Measurements from ENCODE around the gene ZNF473. TPM values are rescaled to one million over a fixed set of nuclear protein-coding genes. Genes with fewer than 3 reads are reported as not detected.

The ZNF473 gene
- 8.1 and 8.7 TPM in 2 replicates for total RNA-seq
- 3.0 and 3.8 TPM in 2 replicates for polyA plus RNA-seq
- polyA plus RNA-seq (2011; cell fraction: cytosol; rRNA removed), result 4.0 and 4.1 TPM in 2 replicates
- polyA plus RNA-seq (2011; cell fraction: nucleus; rRNA removed), result 7.0 and 8.0 TPM in 2 replicates
- polyA plus RNA-seq (2012), result 4.5 and 4.6 TPM in 2 replicates
- polyA minus RNA-seq, result 8.0 and 11.0 TPM in 2 replicates
- polyA minus RNA-seq (2011; cell fraction: cytosol; rRNA and poly(A)+ RNA removed), result 8.2 TPM
- 4.0 and 6.4 TPM in 2 replicates for polyA minus RNA-seq (2011; cell fraction: nucleus; rRNA and poly(A)+ RNA removed)
- percentile 51 among the genes with signal in this experiment for Bru-seq, nascent RNA
- percentile 44 among the genes with signal in this experiment for BruChase-seq, experiment 1, labeled RNA remaining after a 6-hour chase
- percentile 52 among the genes with signal in this experiment for BruChase-seq, experiment 2, labeled RNA remaining after a 2-hour chase
- long read RNA-seq, full-length matches to known transcripts, result 17 of 21 reads
- long read RNA-seq, partial matches to known transcripts, result 0 of 21 reads
- long read RNA-seq, other reads (novel, unspliced or antisense), result 4 of 21 reads

DNA sequence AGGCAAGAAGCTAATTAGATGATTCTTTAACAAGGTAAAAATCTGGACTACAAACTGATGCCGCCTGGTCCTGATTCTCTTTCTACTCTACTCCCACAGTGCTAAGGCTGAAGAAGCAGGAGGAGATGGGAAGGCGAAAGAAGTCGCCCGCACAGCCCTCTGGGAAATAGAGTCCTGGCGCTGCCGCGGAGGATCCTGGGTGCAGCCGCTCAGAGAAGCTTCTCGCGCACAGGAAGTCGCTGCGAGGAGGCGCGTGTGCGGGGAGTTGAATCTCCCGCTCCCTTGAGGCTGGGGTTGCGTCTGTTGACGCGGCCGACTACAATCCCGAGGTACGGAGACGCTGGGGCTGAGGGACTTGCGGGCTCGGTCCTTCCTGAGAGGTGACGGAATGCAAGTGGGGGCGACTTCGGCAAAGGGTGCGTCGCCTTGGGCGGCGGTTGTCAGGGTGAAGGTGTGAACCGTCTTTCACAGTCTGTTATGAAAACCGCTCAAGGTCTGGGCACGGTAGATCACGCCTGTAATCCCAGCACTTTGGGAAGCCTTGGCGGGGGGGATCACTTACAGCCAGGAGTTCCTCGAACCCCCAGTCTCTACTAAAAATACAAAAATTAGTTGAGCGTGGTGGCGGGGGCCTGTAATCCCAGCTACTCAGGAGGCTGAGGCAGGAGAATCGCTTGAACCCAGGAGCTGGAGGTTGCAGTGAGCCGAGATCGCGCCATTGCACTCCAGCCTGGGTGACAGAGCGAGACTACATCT is at the start of gene ZNF473:
TSS of gene ZNF473 (plus strand) at position 212 of the 756 bp plus-strand sequence. CDS start 5,078 bp downstream, outside the sequence.
- Histone ChIP-seq H3K27ac (ENCODE audit: insufficient read depth, low read depth, low read length) (peak within 1 kb of the TSS; percentile 92), H3K4me2 (ENCODE audit: insufficient read depth, low read length) (peak within 1 kb of the TSS; percentile 64), H3K4me3 (replicated peaks in 1 of 3; ENCODE audit: insufficient read depth in 1 of 3, low read depth in 1 of 3, low read length in 3 of 3) (peak within 1 kb of the TSS; percentile 60 to 82 (median 82)), H3K79me2 (ENCODE audit: control insufficient read depth, insufficient read depth, low read length) (peaks cover 36% of the 10 kb centered on the region), H3K9ac (replicated peaks; ENCODE audit: extremely low read depth, insufficient read depth, low read length) (peak within 1 kb of the TSS; percentile 85), H4K20me1 (replicated peaks; ENCODE audit: control insufficient read depth, extremely low read depth, insufficient read depth, low read length) (no peaks in the 10 kb centered on the region), H3K36me3 (ENCODE audit: control insufficient read depth in 2 of 2, extremely low read depth in 1 of 2, insufficient read depth in 2 of 2, low read length in 2 of 2) (peaks cover 0 to 4% of the 10 kb centered on the region in 2 experiments), H2AFZ (ENCODE audit: low read depth, low read length) (peak within 1 kb of the TSS; percentile 97), H3K4me1 (ENCODE audit: control insufficient read depth, extremely low read depth, insufficient read depth, low read length) (peaks cover 7% of the 10 kb centered on the region), H3K9me3 (replicated peaks; ENCODE audit: control insufficient read depth, insufficient read depth, low read length) (no peaks in the 10 kb centered on the region), H3K27me3 (ENCODE audit: control insufficient read depth in 2 of 2, insufficient read depth in 2 of 2, low read length in 2 of 2) (no peaks in the 10 kb centered on the region), H3K9me1 (replicated peaks; ENCODE audit: control insufficient read depth, extremely low read depth, insufficient read depth, low read length) (no peaks in the 10 kb centered on the region)
- TSS peak; percentile 55 for BruUV-seq (replicated peaks)
- no peak for DNase-seq (ENCODE audit: low read depth, low spot score)
- TF ChIP-seq, protein P1, sequence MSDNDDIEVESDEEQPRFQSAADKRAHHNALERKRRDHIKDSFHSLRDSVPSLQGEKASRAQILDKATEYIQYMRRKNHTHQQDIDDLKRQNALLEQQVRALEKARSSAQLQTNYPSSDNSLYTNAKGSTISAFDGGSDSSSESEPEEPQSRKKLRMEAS (IDR thresholded peaks at IDR 0.05; ENCODE audit: insufficient read depth, insufficient read length), result peak; percentile 97
- TF ChIP-seq GATA2 (IDR thresholded peaks at IDR 0.05; ENCODE audit: insufficient read depth, insufficient read length, low read depth, low read length), result no peak
- TF ChIP-seq POLR2AphosphoS5 (IDR thresholded peaks at IDR 0.05; ENCODE audit: insufficient read depth, low read depth, low read length), result peak; percentile 57
- TF ChIP-seq, protein P2, sequence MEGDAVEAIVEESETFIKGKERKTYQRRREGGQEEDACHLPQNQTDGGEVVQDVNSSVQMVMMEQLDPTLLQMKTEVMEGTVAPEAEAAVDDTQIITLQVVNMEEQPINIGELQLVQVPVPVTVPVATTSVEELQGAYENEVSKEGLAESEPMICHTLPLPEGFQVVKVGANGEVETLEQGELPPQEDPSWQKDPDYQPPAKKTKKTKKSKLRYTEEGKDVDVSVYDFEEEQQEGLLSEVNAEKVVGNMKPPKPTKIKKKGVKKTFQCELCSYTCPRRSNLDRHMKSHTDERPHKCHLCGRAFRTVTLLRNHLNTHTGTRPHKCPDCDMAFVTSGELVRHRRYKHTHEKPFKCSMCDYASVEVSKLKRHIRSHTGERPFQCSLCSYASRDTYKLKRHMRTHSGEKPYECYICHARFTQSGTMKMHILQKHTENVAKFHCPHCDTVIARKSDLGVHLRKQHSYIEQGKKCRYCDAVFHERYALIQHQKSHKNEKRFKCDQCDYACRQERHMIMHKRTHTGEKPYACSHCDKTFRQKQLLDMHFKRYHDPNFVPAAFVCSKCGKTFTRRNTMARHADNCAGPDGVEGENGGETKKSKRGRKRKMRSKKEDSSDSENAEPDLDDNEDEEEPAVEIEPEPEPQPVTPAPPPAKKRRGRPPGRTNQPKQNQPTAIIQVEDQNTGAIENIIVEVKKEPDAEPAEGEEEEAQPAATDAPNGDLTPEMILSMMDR (IDR thresholded peaks at IDR 0.05; ENCODE audit: extremely low read depth in 1 of 2, insufficient read depth in 1 of 2, low read depth in 1 of 2, low read length in 2 of 2), result no peak
- TF ChIP-seq FOS (IDR thresholded peaks at IDR 0.05; ENCODE audit: borderline replicate concordance, insufficient read depth, low read length), result peak; percentile 8
- TF ChIP-seq EZH2 (IDR thresholded peaks at IDR 0.05; ENCODE audit: borderline replicate concordance, low read depth, low read length, severe bottlenecking), result no peak
- TF ChIP-seq POLR2A (IDR thresholded peaks at IDR 0.05; ENCODE audit: low read depth, low read length), result peak; percentile 69
- TF ChIP-seq JUN (IDR thresholded peaks at IDR 0.05; ENCODE audit: borderline replicate concordance, insufficient read depth, insufficient read length, low read depth), result no peak
- no peak for TF ChIP-seq MYC (IDR thresholded peaks at IDR 0.05; ENCODE audit: low read depth, low read length)
- no peak for FAIRE-seq
- ChIA-PET CTCF (interaction anchor here (0.7 to 1.5 kb wide), 3 partner anchors 22 to 27 kb away, joined by 3 to 5 read pairs (median 4); no protein-coding TSS in a partner anchor), POLR2A (no interaction called here)
- intact Hi-C loops (cut with micrococcal nuclease) (loop anchor here (1.0 kb wide), 2 partner anchors 39 to 150 kb away; no protein-coding TSS in a partner anchor), dilution Hi-C loops (cut with MboI; ENCODE audit: extremely low pct_ligation_motif_present, low sequenced_read_pairs) (no loop called here)
